GM13977 (cell line): ENCODE measurements around the gene CCDC14.

Experiments used
- DNase-seq: peaks from one replicate; pipeline ENCODE4 v3.0.0; 2012; ENCODE audit warnings: low spot score
- CTCF ChIP-seq: IDR thresholded peaks from 2 replicates; pipeline ENCODE4 v1.5.1; 2012; ENCODE audit warnings: mild to moderate bottlenecking, control low read depth; ENCODE audit not compliant: insufficient read depth; ENCODE audit errors: extremely low read depth, missing control alignments
- in situ Hi-C: fragments of 300-500 bp; cut with MboI; formaldehyde crosslinking; loops from one replicate; pipeline ENCODE4 v1.12.0; 2022; ENCODE audit warnings: low sequenced_read_pairs, low pct_unique_long_range_greater_than_20kb, mixed read lengths, inconsistent platforms; ENCODE audit not compliant: unreplicated experiment

Gene CCDC14

GRCh38 chr3:123884993-123885392, 76.0 kb downstream of the CCDC14 start:
- in situ Hi-C loops, result no loop called here
- TF ChIP-seq CTCF, result no peak
- DNase-seq, result no peak

GRCh38 chr3:123884203-123884831, 76.7 kb downstream of the CCDC14 start, which contains the start of gene MYLK:
MYLK (minus strand) TSS chr3:123884332; CDS start chr3:123793841, 90,491 bp downstream.
- in situ Hi-C loops, result no loop called here
- DNase-seq, result peak; percentile 84
- TF ChIP-seq CTCF, result no peak

- no peak for DNase-seq
- in situ Hi-C loops, result no loop called here
- TF ChIP-seq CTCF, result no peak
Observed at GRCh38 chr3:123883701-123884202, 77.3 kb downstream of the CCDC14 start.

- TF ChIP-seq CTCF, result no peak
- in situ Hi-C loops, result no loop called here
- DNase-seq, result no peak
Observed at GRCh38 chr3:123883111-123883510, 77.9 kb downstream of the CCDC14 start.

GRCh38 chr3:123881771-123882170, 79.3 kb downstream of the CCDC14 start:
- no peak for DNase-seq
- no peak for TF ChIP-seq CTCF
- in situ Hi-C loops, result no loop called here

GRCh38 chr3:123880998-123881561, 79.9 kb downstream of the CCDC14 start:
- in situ Hi-C loops, result no loop called here
- no peak for DNase-seq
- TF ChIP-seq CTCF, result peak; percentile 26
